Ectodermal cell (in vitro differentiated cells): ENCODE results near the gene ELOF1.

ENCODE experiments used
- H3K27ac ChIP-seq: 2 replicates; pipeline ENCODE4 v1.7.0; 2013; ENCODE audit warnings: mild to moderate bottlenecking, low read depth, low read length; ENCODE audit not compliant: insufficient read depth, poor library complexity, severe bottlenecking
- H3K27me3 ChIP-seq: 2 replicates; pipeline ENCODE4 v1.7.0; 2013; ENCODE audit warnings: mild to moderate bottlenecking, low read length; ENCODE audit not compliant: insufficient read depth, control insufficient read depth, poor library complexity, severe bottlenecking
- H3K36me3 ChIP-seq: one replicate; pipeline ENCODE4 v1.7.0; 2013; ENCODE audit warnings: low read length; ENCODE audit not compliant: control insufficient read depth, insufficient read depth
- H3K4me1 ChIP-seq: one replicate; pipeline ENCODE4 v1.7.0; 2013; ENCODE audit warnings: low read length; ENCODE audit not compliant: control insufficient read depth, insufficient read depth
- H3K4me3 ChIP-seq: 2 replicates; pipeline ENCODE4 v1.7.0; 2013; ENCODE audit warnings: low read depth, low read length, control low read depth; ENCODE audit not compliant: insufficient read depth
- H3K9me3 ChIP-seq: 2 replicates; pipeline ENCODE4 v1.7.0; 2013; ENCODE audit warnings: mild to moderate bottlenecking, low read length, moderate library complexity; ENCODE audit not compliant: control insufficient read depth
- WGBS, 2 experiments: methylation state at CpG; one replicate each; pipeline ENCODE4 v1.1.7; 2013; ENCODE audit warnings: missing lambda C conversion rate in 2 of 2; 5-methylcytosine and 5-hydroxymethylcytosine counted together

Gene ELOF1

DNA sequence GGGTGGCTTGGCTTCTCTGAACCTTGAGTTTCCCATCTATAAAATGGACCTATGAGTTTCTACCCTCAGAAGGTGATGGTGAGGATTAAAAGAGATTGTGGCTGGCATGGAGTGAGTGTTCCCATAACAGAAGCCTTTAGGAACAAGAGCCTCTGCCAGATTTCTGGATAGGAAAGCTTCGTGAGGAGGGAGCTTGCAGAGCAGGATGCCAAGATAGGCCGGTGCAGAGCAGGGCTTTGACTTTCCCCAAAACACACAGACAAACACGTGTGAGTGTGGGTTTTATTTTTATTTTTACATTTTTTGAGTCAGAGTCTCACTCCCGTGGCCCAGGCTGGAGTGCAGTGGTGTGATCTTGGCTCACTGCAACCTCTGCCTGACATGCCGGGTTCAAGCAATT, 24.1 kb downstream of the ELOF1 start:
- Histone ChIP-seq H3K4me1 (peaks cover 12% of the 10 kb centered on the region), H3K27ac (no peak overlapping the region), H3K36me3 (no peaks in the 10 kb centered on the region), H3K9me3 (no peaks in the 10 kb centered on the region), H3K27me3 (peaks cover 5% of the 10 kb centered on the region), H3K4me3 (no peak overlapping the region)
- 87 to 92% methylated on average over 5 of the region's 5 CpGs for WGBS, 2 experiments

DNA sequence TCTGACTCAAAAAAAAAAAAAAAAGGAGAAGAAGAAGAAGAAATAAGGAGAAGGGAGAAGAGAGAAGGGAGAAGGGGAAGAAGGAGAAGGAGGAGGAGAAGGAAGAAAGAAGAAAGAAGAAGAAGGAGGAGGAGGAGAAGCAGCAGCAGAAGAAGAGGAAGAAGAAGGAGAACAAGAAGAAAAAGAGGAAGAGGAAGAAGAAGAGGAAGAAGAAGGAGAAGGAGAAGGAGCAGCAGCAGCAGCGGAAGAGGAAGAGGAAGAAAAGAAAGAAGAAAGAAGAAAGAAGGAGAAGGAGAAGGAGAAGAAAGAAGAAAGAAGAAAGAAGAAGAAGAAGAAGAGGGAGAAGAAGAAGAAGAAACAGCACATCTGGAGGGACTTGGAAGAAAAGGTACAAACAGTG, 24.5 kb downstream of the ELOF1 start:
- 92 to 94% methylated on average over 1 of the region's 1 CpG for WGBS, 2 experiments

DNA sequence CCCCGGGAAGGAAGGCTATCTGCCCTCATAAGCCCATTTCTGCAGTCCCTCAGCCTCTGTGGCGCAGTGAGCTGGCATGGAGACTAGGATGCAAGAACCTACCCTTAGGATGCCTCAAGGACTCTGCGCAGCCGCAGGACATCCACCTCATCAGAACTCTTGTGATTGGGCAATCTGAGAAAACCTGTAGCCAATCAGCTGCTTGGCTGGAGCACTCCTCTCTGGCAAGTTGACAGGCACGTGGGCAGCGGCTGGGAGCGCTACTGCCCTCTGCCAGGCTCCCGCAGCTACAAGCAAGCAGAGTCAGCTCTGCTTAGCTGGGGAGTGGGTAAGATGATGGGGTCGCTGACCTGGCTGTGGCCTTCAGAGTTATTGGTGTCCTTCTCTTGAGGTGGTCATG, 28.6 kb downstream of the ELOF1 start:
- Histone ChIP-seq H3K27me3 (peaks cover 5% of the 10 kb centered on the region), H3K36me3 (no peaks in the 10 kb centered on the region), H3K27ac (no peak overlapping the region), H3K4me1 (peaks cover 4% of the 10 kb centered on the region), H3K4me3 (no peak overlapping the region), H3K9me3 (no peaks in the 10 kb centered on the region)
- 40 to 42% methylated on average over 9 of the region's 9 CpGs for WGBS, 2 experiments

More for the DNA sequence above, 24.5 kb downstream of the ELOF1 start:
- Histone ChIP-seq H3K4me3 (no peak overlapping the region), H3K27me3 (peaks cover 5% of the 10 kb centered on the region), H3K9me3 (no peaks in the 10 kb centered on the region), H3K36me3 (no peaks in the 10 kb centered on the region), H3K27ac (no peak overlapping the region), H3K4me1 (peaks cover 11% of the 10 kb centered on the region)

DNA sequence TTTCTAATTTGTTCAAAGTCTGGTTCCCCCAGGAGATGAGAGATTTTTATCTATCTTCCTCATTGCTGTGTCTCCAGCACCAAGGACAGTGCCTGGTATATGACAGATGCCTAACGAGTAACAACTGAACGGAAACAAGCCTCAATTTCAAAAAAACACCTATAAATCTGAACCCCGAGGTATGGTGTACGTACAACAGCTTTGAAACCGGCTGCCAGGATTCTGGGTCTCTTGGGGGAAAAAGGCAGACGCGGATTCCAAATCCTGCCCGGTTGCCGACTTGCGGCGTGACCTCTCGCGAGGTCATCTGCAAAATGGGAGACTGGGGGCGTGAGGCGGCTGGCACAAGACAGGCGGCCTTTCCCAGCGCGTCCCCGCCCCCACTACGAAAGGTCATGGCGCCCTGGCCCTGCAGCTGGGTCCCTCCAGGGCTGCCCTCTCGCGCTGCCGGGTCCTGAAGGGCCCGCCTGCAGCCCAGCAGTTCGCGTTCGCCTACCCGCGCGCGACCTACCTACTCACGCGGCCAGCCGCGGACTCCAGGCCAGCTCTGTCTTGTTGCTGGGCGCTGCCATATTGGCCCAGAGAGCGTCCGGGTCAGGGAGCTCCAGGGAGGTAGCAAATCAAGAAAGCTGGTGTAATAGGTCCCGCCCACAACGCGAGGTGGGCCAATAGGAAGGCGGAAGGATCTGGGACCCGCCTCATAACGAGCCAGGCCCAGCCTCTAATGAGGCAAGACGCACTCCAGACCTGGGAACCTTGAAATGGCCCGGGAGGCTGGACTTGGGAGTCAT, 30.3 kb downstream of the ELOF1 start, which contains the start of gene ECSIT:
ECSIT (minus strand) TSS at position 584 of the 791 bp plus-strand sequence. CDS start 9,964 bp downstream, outside the sequence.
- Histone ChIP-seq H3K4me1 (peaks cover 4% of the 10 kb centered on the region), H3K36me3 (no peaks in the 10 kb centered on the region), H3K9me3 (no peaks in the 10 kb centered on the region), H3K27ac (peak within 1 kb of the TSS; percentile 91), H3K27me3 (no peaks in the 10 kb centered on the region), H3K4me3 (peak within 1 kb of the TSS; percentile 89)
- WGBS, 2 experiments = 0 to 1% methylated on average over 47 of the region's 47 CpGs

DNA sequence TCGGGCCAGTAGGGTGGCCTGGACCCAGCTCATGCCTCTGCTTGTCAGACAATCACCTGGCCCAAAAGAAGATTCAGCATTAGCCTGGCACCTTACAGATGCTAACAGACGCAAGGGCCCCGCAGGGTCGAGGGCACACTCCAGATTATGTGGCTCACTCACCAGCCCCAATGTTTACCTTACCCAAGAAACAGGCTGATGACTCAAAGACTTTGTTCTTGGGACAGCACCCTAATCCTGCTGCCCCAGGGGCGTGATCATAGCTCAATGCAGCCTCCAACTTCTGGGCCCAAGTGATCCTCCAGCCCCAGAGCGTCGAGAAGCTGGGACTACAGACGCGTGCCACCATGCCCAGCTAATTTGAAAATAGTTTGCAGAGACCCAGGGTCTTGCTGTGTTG, 39.9 kb downstream of the ELOF1 start:
- H3K9me3 ChIP-seq = no peaks in the 10 kb centered on the region
- H3K36me3 ChIP-seq = no peaks in the 10 kb centered on the region
- no peak overlapping the region for H3K27ac ChIP-seq
- H3K4me3 ChIP-seq = no peak overlapping the region
- no peaks in the 10 kb centered on the region for H3K4me1 ChIP-seq
- WGBS, 2 experiments = 93 to 94% methylated on average over 9 of the region's 9 CpGs
- no peaks in the 10 kb centered on the region for H3K27me3 ChIP-seq

DNA sequence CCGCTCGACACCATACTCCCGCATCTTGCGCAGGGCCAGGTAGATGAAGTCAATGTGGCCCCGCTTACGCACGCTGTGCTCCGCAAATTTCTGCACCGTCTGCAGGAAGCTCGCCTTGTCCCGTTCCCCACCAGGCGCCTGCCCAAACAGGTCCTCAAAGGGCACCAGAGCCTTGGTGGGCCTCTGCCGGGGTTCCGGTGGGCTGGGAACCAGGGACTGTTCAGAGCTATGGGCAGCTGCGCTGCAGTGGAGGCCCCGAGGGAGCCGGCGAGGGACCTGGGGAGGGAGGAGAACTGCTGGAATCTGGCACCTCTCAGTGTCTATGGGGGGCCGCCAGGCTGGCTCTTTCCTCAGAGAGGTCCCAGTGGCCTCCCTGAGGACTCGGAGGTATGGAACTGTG, 45.1 kb downstream of the ELOF1 start:
- Histone ChIP-seq H3K9me3 (no peaks in the 10 kb centered on the region), H3K4me3 (no peak overlapping the region), H3K36me3 (peaks cover 6% of the 10 kb centered on the region), H3K27ac (no peak overlapping the region), H3K4me1 (no peaks in the 10 kb centered on the region), H3K27me3 (no peaks in the 10 kb centered on the region)
- WGBS, 2 experiments = 95 to 96% methylated on average over 20 of the region's 20 CpGs

DNA sequence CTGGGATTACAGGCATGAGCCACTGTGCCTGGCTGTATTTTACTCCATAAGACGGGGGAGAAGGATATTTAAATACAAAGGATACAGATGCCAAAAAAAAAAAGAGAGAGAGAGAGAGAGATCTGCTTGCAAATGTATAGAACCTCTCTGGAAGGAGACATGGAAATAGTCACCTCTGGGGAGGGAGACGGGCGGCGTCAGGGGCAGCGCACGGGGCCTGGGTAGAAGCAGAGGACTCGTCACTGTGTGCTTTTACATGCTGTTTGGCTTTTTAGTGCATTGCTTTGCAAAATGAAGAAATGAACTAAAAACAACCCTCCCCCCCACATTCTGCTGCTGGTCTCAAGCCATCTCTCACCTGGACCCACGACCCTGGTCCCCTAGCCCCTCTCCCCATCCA, 48.6 kb downstream of the ELOF1 start:
- no peak overlapping the region for H3K4me3 ChIP-seq

DNA sequence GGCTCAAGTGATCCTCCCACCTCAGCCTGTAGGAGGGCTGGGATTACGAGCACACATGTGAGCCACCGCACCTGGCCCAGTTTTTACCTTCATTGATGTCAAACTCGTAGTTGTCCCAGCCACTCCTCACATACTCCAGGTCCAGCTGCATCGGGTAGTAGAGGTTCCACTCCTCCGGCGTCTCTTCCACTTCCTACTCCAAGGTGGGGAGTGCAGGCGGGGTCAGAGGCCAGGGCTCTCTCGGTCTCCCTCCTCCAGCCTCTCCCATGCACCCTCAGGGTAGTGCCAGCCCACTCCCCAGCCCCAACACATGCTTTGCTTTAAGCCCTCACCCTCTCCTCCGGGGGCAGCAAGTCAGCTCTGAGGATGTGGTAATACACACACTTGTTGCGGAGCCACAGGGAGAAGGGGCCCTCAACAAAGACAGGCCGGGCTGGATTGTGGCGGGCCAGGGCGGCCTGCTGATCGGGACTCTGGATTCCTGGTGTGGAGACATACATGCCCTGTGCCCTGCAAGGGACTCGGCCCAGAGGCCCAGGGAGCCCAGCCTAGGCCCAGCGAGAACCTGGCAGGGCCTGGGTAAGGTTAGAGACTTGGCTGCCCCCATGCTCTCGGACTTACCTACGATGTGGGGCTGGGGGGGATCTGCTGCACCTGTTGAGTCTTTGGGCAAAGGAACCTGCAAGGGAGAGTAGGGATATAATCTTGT, 51.5 kb downstream of the ELOF1 start:
- Histone ChIP-seq H3K9me3 (no peaks in the 10 kb centered on the region), H3K27ac (no peak overlapping the region), H3K4me1 (peaks cover 9% of the 10 kb centered on the region), H3K27me3 (no peaks in the 10 kb centered on the region), H3K36me3 (no peaks in the 10 kb centered on the region), H3K4me3 (no peak overlapping the region)
- WGBS, 2 experiments = 93 to 94% methylated on average over 18 of the region's 18 CpGs

More for the DNA sequence above, 48.6 kb downstream of the ELOF1 start:
- WGBS, 2 experiments = 93 to 96% methylated on average over 8 of the region's 8 CpGs
- Histone ChIP-seq H3K4me1 (peaks cover 9% of the 10 kb centered on the region), H3K27ac (no peak overlapping the region), H3K27me3 (no peaks in the 10 kb centered on the region), H3K36me3 (peaks cover 6% of the 10 kb centered on the region), H3K9me3 (no peaks in the 10 kb centered on the region)

DNA sequence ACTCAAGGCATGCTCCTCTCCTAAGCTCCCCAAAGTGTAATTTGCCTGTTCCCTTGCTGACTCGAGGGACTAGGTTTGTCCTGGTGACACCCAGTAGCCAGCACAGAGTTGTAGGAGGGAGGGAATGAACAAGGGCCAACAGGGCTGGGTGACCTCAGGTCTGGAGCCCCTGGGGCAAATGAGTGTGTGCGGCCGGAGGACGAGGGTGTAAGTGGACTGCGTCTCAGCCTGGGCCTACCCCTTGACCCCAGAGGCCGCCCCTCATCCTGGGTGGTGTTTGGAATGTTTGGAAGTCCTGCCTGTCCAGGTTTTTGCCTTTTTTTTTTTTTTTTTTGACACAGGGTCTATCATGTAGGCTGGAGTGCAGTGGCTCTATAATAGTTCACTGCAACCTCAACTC, 52.1 kb downstream of the ELOF1 start:
- Histone ChIP-seq H3K4me3 (no peak overlapping the region), H3K9me3 (no peaks in the 10 kb centered on the region), H3K27me3 (no peaks in the 10 kb centered on the region), H3K27ac (no peak overlapping the region), H3K4me1 (peaks cover 9% of the 10 kb centered on the region), H3K36me3 (no peaks in the 10 kb centered on the region)
- 95% methylated on average over 6 of the region's 6 CpGs for WGBS, 2 experiments

DNA sequence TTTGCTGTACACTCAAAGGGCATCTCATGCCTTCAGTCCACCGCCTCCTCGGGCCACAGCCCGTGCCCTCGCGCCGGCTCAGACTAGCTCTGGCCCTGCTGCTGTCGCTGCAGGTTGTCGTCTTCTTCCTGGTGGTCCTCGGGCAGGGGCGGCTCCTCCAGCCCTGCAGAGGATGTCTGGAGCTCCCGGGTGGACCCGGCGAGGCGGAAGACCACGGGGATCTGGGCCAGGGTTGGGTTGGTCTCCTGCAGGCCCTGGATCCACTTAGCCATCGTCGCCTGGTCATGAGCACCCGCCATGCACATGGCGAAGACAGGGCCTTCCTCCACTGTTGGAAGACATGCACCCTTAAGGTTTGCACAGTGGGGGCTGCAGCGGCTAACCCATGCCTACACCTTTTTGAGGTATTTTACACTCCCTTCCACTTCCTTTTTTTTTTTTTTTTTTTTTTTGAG, 52.9 kb downstream of the ELOF1 start:
- H3K4me3 ChIP-seq = peak overlapping the region; percentile 78
- H3K27ac ChIP-seq = peak overlapping the region; percentile 26
- 72 to 76% methylated on average over 20 of the region's 20 CpGs for WGBS, 2 experiments
- H3K9me3 ChIP-seq = no peaks in the 10 kb centered on the region
- no peaks in the 10 kb centered on the region for H3K27me3 ChIP-seq
- H3K4me1 ChIP-seq = peaks cover 9% of the 10 kb centered on the region
- H3K36me3 ChIP-seq = no peaks in the 10 kb centered on the region
